GM13977 (cell line): ENCODE measurements around the gene LRRC1.

ENCODE experiments used
- DNase-seq: peaks from one replicate; pipeline ENCODE4 v3.0.0; 2012; ENCODE audit warnings: low spot score
- in situ Hi-C: fragments of 300-500 bp; cut with MboI; formaldehyde crosslinking; loops from one replicate; pipeline ENCODE4 v1.12.0; 2022; ENCODE audit warnings: low sequenced_read_pairs, low pct_unique_long_range_greater_than_20kb, mixed read lengths, inconsistent platforms; ENCODE audit not compliant: unreplicated experiment
- TF ChIP-seq, protein P1 (sequence below): IDR thresholded peaks from 2 replicates; pipeline ENCODE4 v1.5.1; 2012; ENCODE audit warnings: mild to moderate bottlenecking, control low read depth; ENCODE audit not compliant: insufficient read depth; ENCODE audit errors: extremely low read depth, missing control alignments

The LRRC1 gene

GRCh38 chr6:53754330-53754729 lies 40.5 kb upstream of the LRRC1 start:
- TF ChIP-seq, protein P1, sequence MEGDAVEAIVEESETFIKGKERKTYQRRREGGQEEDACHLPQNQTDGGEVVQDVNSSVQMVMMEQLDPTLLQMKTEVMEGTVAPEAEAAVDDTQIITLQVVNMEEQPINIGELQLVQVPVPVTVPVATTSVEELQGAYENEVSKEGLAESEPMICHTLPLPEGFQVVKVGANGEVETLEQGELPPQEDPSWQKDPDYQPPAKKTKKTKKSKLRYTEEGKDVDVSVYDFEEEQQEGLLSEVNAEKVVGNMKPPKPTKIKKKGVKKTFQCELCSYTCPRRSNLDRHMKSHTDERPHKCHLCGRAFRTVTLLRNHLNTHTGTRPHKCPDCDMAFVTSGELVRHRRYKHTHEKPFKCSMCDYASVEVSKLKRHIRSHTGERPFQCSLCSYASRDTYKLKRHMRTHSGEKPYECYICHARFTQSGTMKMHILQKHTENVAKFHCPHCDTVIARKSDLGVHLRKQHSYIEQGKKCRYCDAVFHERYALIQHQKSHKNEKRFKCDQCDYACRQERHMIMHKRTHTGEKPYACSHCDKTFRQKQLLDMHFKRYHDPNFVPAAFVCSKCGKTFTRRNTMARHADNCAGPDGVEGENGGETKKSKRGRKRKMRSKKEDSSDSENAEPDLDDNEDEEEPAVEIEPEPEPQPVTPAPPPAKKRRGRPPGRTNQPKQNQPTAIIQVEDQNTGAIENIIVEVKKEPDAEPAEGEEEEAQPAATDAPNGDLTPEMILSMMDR, result no peak
- DNase-seq, result no peak
- in situ Hi-C loops, result no loop called here

GRCh38 chr6:53756396-53756795 lies 38.4 kb upstream of the LRRC1 start:
- DNase-seq, result no peak
- in situ Hi-C loops, result no loop called here
- TF ChIP-seq, protein P1, result no peak

- in situ Hi-C loops, result no loop called here
Measured at GRCh38 chr6:53758496-53758895, 36.3 kb upstream of the LRRC1 start.

DNA sequence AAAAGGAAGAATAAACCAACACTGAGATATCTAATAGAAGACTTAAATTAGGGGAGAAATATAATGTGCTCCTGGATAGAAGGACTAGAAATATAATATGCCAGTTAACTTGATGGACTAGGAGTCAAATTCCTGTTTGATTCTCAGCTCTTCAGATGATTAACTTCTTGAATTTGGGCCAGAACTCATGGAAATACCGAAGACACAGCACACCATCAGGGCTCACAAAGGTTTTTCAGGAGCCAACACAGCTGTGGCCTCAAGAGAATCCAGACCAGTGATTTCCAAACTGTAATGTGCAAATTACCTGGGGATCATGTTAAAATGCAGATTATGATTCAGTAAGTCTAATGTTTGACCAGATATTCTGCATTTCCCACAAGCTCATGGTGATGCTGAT lies 33.8 kb upstream of the LRRC1 start:
- in situ Hi-C loops, result no loop called here
- TF ChIP-seq, protein P1, result no peak
- no peak for DNase-seq

More at GRCh38 chr6:53758496-53758895, 36.3 kb upstream of the LRRC1 start:
- TF ChIP-seq, protein P1, result no peak
- DNase-seq, result no peak

- in situ Hi-C loops, result no loop called here
- no peak for DNase-seq
- TF ChIP-seq, protein P1, result no peak
Measured at GRCh38 chr6:53765270-53765669, 29.5 kb upstream of the LRRC1 start.

DNA sequence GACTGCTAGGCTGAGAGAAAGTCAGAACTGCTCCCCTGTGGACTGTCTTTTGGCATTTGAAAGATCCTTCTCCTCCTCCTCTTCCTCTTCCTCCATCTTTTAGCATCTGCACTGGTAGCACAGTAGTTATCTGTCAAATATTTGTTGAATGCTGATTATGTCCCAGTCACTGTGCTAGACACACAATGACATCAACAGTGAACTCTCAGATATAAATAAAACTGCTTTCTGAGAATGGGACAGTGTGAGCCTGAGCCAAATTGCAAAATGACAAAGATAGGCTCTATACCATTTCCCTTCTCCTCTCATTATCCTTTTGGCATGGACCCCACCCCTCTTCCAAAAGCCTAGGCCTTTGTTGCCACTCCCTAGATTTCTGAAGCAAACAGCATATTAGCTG lies 27.9 kb upstream of the LRRC1 start:
- DNase-seq, result no peak
- TF ChIP-seq, protein P1, result no peak
- in situ Hi-C loops, result no loop called here

GRCh38 chr6:53767941-53768340 lies 26.9 kb upstream of the LRRC1 start:
- in situ Hi-C loops, result no loop called here
- TF ChIP-seq, protein P1, result no peak
- DNase-seq, result no peak
